Neuron (in vitro differentiated cells): Measurements from ENCODE around the gene TMEM86A.

Source experiments
- H2AFZ ChIP-seq: one replicate; pipeline ENCODE4 v1.6.1; 2013; ENCODE audit warnings: low read depth, mild to moderate bottlenecking, inconsistent platforms, low read length, moderate library complexity
- H3K27me3 ChIP-seq: one replicate; pipeline ENCODE4 v1.6.1; 2013; ENCODE audit warnings: low read length; ENCODE audit not compliant: insufficient read depth
- H3K36me3 ChIP-seq: one replicate; pipeline ENCODE4 v1.6.1; 2013; ENCODE audit warnings: low read length; ENCODE audit not compliant: insufficient read depth
- H3K4me1 ChIP-seq: one replicate; pipeline ENCODE4 v1.6.1; 2013; ENCODE audit warnings: low read length; ENCODE audit not compliant: insufficient read depth
- H3K4me3 ChIP-seq: 2 replicates; pipeline ENCODE4 v1.5.1; 2013; ENCODE audit warnings: mild to moderate bottlenecking, low read length, moderate library complexity
- H3K9me3 ChIP-seq: one replicate; pipeline ENCODE4 v1.6.1; 2013; ENCODE audit warnings: low read length

TMEM86A gene

GRCh38 chr11:18721561-18722292, 23.1 kb downstream of the TMEM86A start:
- H3K27me3 ChIP-seq, result peaks cover 13% of the 10 kb centered on the region
- peak overlapping the region; percentile 87 for H2AFZ ChIP-seq
- H3K4me3 ChIP-seq, result peak overlapping the region; percentile 52
- H3K36me3 ChIP-seq, result no peaks in the 10 kb centered on the region
- peaks cover under 1% of the 10 kb centered on the region for H3K9me3 ChIP-seq
- peaks cover 13% of the 10 kb centered on the region for H3K4me1 ChIP-seq

GRCh38 chr11:18722293-18722637, 23.7 kb downstream of the TMEM86A start:
- Histone ChIP-seq H2AFZ (no peak overlapping the region), H3K9me3 (no peaks in the 10 kb centered on the region), H3K27me3 (peaks cover 10% of the 10 kb centered on the region), H3K36me3 (no peaks in the 10 kb centered on the region), H3K4me3 (peak overlapping the region; percentile 52), H3K4me1 (peaks cover 13% of the 10 kb centered on the region)

GRCh38 chr11:18723991-18724390, 25.4 kb downstream of the TMEM86A start:
- Histone ChIP-seq H3K9me3 (no peaks in the 10 kb centered on the region), H3K4me3 (no peak overlapping the region), H3K27me3 (peaks cover under 1% of the 10 kb centered on the region), H2AFZ (no peak overlapping the region), H3K36me3 (no peaks in the 10 kb centered on the region), H3K4me1 (peaks cover 13% of the 10 kb centered on the region)

GRCh38 chr11:18726040-18726439, 27.5 kb downstream of the TMEM86A start, which contains the start of gene IGSF22:
IGSF22 (minus strand) TSS chr11:18726188; CDS start chr11:18724236, 1,952 bp downstream.
- no peak within 1 kb of the TSS for H3K4me3 ChIP-seq
- no peaks in the 10 kb centered on the region for H3K36me3 ChIP-seq
- no peaks in the 10 kb centered on the region for H3K9me3 ChIP-seq
- peaks cover 7% of the 10 kb centered on the region for H3K27me3 ChIP-seq
- peaks cover 8% of the 10 kb centered on the region for H3K4me1 ChIP-seq
- no peak within 1 kb of the TSS for H2AFZ ChIP-seq

- Histone ChIP-seq H3K4me3 (no peak overlapping the region), H3K27me3 (peaks cover 7% of the 10 kb centered on the region), H3K36me3 (no peaks in the 10 kb centered on the region), H3K9me3 (no peaks in the 10 kb centered on the region), H3K4me1 (no peaks in the 10 kb centered on the region), H2AFZ (no peak overlapping the region)
These were observed 29.1 kb downstream of the TMEM86A start for GRCh38 chr11:18727479-18728236.

- no peaks in the 10 kb centered on the region for H3K9me3 ChIP-seq
- no peak overlapping the region for H2AFZ ChIP-seq
- H3K4me1 ChIP-seq, result no peaks in the 10 kb centered on the region
- H3K4me3 ChIP-seq, result no peak overlapping the region
- peaks cover 7% of the 10 kb centered on the region for H3K27me3 ChIP-seq
- H3K36me3 ChIP-seq, result no peaks in the 10 kb centered on the region
These were observed 30.1 kb downstream of the TMEM86A start for GRCh38 chr11:18728658-18729057.

GRCh38 chr11:18729426-18729825, 30.8 kb downstream of the TMEM86A start:
- H2AFZ ChIP-seq, result no peak overlapping the region

GRCh38 chr11:18730020-18730419, 31.4 kb downstream of the TMEM86A start:
- no peak overlapping the region for H2AFZ ChIP-seq
- H3K9me3 ChIP-seq, result no peaks in the 10 kb centered on the region
- H3K4me1 ChIP-seq, result no peaks in the 10 kb centered on the region
- no peak overlapping the region for H3K4me3 ChIP-seq
- no peaks in the 10 kb centered on the region for H3K36me3 ChIP-seq
- peaks cover 7% of the 10 kb centered on the region for H3K27me3 ChIP-seq

More at GRCh38 chr11:18729426-18729825, 30.8 kb downstream of the TMEM86A start:
- no peaks in the 10 kb centered on the region for H3K4me1 ChIP-seq
- H3K4me3 ChIP-seq, result no peak overlapping the region
- H3K9me3 ChIP-seq, result no peaks in the 10 kb centered on the region
- no peaks in the 10 kb centered on the region for H3K36me3 ChIP-seq
- peaks cover 7% of the 10 kb centered on the region for H3K27me3 ChIP-seq

- H3K4me3 ChIP-seq, result no peak overlapping the region
- peaks cover 7% of the 10 kb centered on the region for H3K27me3 ChIP-seq
- H3K9me3 ChIP-seq, result no peaks in the 10 kb centered on the region
- H3K36me3 ChIP-seq, result no peaks in the 10 kb centered on the region
- no peaks in the 10 kb centered on the region for H3K4me1 ChIP-seq
- no peak overlapping the region for H2AFZ ChIP-seq
These were observed 32.9 kb downstream of the TMEM86A start for GRCh38 chr11:18731441-18731840.

- Histone ChIP-seq H3K9me3 (no peaks in the 10 kb centered on the region), H2AFZ (no peak overlapping the region), H3K4me3 (no peak overlapping the region), H3K36me3 (no peaks in the 10 kb centered on the region), H3K4me1 (no peaks in the 10 kb centered on the region), H3K27me3 (peaks cover 7% of the 10 kb centered on the region)
These were observed 33.6 kb downstream of the TMEM86A start for GRCh38 chr11:18731949-18732821.

GRCh38 chr11:18733202-18733601, 34.6 kb downstream of the TMEM86A start:
- no peaks in the 10 kb centered on the region for H3K4me1 ChIP-seq
- H3K9me3 ChIP-seq, result no peaks in the 10 kb centered on the region
- no peak overlapping the region for H2AFZ ChIP-seq
- peaks cover 7% of the 10 kb centered on the region for H3K27me3 ChIP-seq
- H3K36me3 ChIP-seq, result no peaks in the 10 kb centered on the region
- no peak overlapping the region for H3K4me3 ChIP-seq

- no peak overlapping the region for H3K4me3 ChIP-seq
- no peaks in the 10 kb centered on the region for H3K36me3 ChIP-seq
- no peaks in the 10 kb centered on the region for H3K9me3 ChIP-seq
- no peaks in the 10 kb centered on the region for H3K4me1 ChIP-seq
- no peak overlapping the region for H2AFZ ChIP-seq
- no peaks in the 10 kb centered on the region for H3K27me3 ChIP-seq
These were observed 38.1 kb downstream of the TMEM86A start for GRCh38 chr11:18736590-18737148.
